ENCODE results near the gene ATP9A.

ATP9A gene

GRCh38 chr20:51562027-51562331 is 206.2 kb downstream of the ATP9A start:
- in situ Hi-C loops (cut with HindIII; ENCODE audit: low pct_ligation_motif_present, low pct_unique_long_range_greater_than_20kb, low sequenced_read_pairs): no loop called here
- DNase-seq: peak; percentile 8

DNA sequence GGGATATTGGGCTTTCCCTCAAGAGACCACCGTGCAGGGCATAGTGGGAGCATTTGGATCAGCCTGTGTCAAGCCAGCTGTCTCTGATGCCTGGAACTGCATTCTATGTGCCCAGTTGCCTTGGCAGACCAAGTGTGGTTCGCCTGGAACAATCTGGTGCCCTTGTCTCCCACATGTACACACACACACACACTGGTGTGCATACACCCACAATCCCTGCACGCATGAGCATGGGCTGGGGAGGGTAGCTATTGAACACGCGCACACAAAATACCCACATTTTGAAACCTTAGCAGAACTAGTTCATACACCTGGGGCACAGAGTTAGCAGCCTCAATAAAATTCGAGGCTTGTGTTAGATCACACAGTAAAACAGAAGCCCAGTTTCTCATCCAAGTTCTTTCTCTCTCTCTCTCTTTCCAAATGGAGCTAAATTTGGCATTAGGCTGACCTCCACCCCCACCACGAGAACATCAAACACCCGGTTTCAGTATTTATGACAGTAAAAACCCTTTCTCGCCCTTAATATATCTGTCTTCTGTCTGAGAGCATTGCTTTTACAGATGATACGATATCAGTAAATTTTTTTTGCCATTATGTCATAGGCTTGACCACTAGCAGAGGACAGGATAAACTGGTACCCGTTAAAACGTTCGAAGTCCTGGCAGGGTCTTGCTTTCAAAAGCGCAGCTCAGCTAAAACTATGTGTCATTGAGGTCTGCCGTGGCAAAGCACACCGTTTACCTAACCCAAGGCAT is 207.5 kb downstream of the ATP9A start:
- no peak for DNase-seq
- in situ Hi-C loops (cut with HindIII; ENCODE audit: low pct_ligation_motif_present, low pct_unique_long_range_greater_than_20kb, low sequenced_read_pairs): no loop called here

- in situ Hi-C loops (cut with HindIII; ENCODE audit: low pct_ligation_motif_present, low pct_unique_long_range_greater_than_20kb, low sequenced_read_pairs): no loop called here
- DNase-seq: no peak
Measured at GRCh38 chr20:51560042-51560441, 208.1 kb downstream of the ATP9A start.

DNA sequence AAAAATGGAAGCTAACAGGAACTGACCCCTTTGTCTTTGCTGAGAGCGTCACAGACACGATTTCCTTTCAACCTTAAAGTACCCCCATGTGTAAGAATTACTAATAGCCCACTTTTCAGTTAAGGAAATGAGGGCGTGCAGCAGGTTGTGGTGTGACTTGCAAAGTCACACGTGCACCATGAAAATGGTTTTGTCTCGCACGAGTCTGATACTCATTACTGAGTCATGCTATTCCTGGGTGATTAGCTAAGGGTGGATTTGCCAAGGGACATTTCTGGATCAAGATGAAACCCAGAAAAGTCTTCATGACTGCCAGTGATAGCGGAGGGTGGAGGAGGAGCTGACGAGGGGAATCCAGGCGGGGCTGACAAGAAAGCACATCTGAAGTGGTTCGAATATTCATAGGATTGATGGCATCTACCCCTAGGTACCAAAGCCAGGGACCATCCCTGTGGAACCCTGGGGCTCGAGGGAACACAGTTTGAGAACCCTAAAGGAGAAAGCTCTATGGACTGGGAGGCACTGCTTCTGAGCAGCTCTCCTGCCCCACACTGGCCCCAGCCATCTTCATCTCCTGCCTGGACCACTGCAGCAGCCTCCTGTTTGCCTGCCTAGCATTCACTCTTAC is 213.5 kb downstream of the ATP9A start:
- no peak for DNase-seq

DNA sequence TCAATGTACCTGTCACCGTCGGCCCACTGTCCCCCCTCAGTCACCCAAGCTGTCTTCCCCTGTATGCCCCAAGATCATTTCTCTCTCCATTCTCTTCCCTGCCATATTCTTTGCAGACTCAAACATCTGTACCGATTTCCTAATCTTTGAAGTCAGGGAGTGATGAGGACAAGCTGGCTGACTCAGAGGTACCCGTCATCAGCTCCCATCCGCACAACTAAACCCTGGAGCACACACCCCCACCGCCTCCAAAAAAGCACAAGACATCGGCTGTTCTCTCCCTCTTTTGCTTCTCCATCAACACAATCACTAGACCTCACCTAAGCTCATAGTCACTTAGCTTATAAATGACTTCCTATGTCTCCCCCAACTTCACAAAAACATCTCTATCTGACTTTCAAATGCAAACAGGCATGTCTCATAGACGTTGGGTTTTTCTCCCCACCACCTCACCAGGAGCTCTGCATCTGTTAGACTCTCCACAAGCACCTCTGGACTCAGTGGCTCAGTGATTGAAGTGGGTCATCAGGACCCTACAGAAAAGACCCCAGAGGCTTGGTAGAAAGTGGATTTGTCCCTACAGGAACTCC is 214.2 kb downstream of the ATP9A start:
- DNase-seq: no peak
- in situ Hi-C loops (cut with HindIII; ENCODE audit: low pct_ligation_motif_present, low pct_unique_long_range_greater_than_20kb, low sequenced_read_pairs): no loop called here

More for the DNA sequence above, 213.5 kb downstream of the ATP9A start:
- in situ Hi-C loops (cut with HindIII; ENCODE audit: low pct_ligation_motif_present, low pct_unique_long_range_greater_than_20kb, low sequenced_read_pairs): no loop called here

GRCh38 chr20:51551186-51551585 is 217.0 kb downstream of the ATP9A start:
- in situ Hi-C loops (cut with HindIII; ENCODE audit: low pct_ligation_motif_present, low pct_unique_long_range_greater_than_20kb, low sequenced_read_pairs): no loop called here
- no peak for DNase-seq

- DNase-seq: no peak
- in situ Hi-C loops (cut with HindIII; ENCODE audit: low pct_ligation_motif_present, low pct_unique_long_range_greater_than_20kb, low sequenced_read_pairs): no loop called here
Measured at GRCh38 chr20:51549474-51549873, 218.7 kb downstream of the ATP9A start.

- in situ Hi-C loops (cut with HindIII; ENCODE audit: low pct_ligation_motif_present, low pct_unique_long_range_greater_than_20kb, low sequenced_read_pairs): no loop called here
- DNase-seq: no peak
Measured at GRCh38 chr20:51547951-51548350, 220.2 kb downstream of the ATP9A start.

Data from ACHN (cell line).